GM23338 (cell line): ENCODE measurements around the gene NEK6. TPM values are rescaled to one million over a fixed set of nuclear protein-coding genes. Genes with fewer than 3 reads are reported as not detected.

ENCODE experiments used
- ATAC-seq: fragments of 200-7000 bp; cut with Tn5 transposase; 3 replicates; pipeline ENCODE4 v1.9.1; 2020
- DNase-seq: peaks from one replicate; pipeline ENCODE4 v3.0.0-alpha.2; 2015; ENCODE audit warnings: low spot score
- H2AFZ ChIP-seq: fragments of 200-600 bp; sonication (generic); 2 replicates; pipeline ENCODE4 v1.8.0; 2016; ENCODE audit warnings: antibody characterized with exemption, mild to moderate bottlenecking, moderate library complexity
- H3F3A ChIP-seq: fragments of 200-600 bp; sonication (generic); replicated peaks from 2 replicates; pipeline ENCODE4 v1.8.0; 2017; ENCODE audit warnings: antibody characterized with exemption, mixed run types, low read depth
- H3K27ac ChIP-seq: fragments of 200-600 bp; sonication (generic); 2 replicates; pipeline ENCODE4 v1.6.1; 2016; ENCODE audit warnings: low read depth
- H3K27me3 ChIP-seq: fragments of 200-600 bp; sonication (generic); 2 replicates; pipeline ENCODE4 v1.8.0; 2016; ENCODE audit warnings: mild to moderate bottlenecking, mixed run types, moderate library complexity; ENCODE audit not compliant: insufficient read depth
- H3K36me3 ChIP-seq: fragments of 200-600 bp; sonication (generic); 2 replicates; pipeline ENCODE4 v1.8.0; 2016; ENCODE audit warnings: mild to moderate bottlenecking; ENCODE audit not compliant: insufficient read depth
- H3K4me1 ChIP-seq: fragments of 200-600 bp; sonication (generic); 2 replicates; pipeline ENCODE4 v1.8.0; 2016; ENCODE audit warnings: mild to moderate bottlenecking, moderate library complexity; ENCODE audit not compliant: insufficient read depth
- H3K4me2 ChIP-seq: fragments of 200-600 bp; sonication (generic); 2 replicates; pipeline ENCODE4 v1.7.1; 2017; ENCODE audit warnings: mixed run types
- H3K4me3 ChIP-seq: fragments of 200-600 bp; sonication (generic); 2 replicates; pipeline ENCODE4 v1.6.1; 2016; ENCODE audit warnings: mixed run types
- H3K79me2 ChIP-seq: fragments of 200-600 bp; sonication (generic); replicated peaks from 2 replicates; pipeline ENCODE4 v1.8.0; 2017; ENCODE audit warnings: mild to moderate bottlenecking; ENCODE audit not compliant: insufficient read depth
- H3K9me2 ChIP-seq: fragments of 200-600 bp; sonication (generic); 2 replicates; pipeline ENCODE4 v1.8.0; 2017; ENCODE audit not compliant: insufficient read depth
- H4K20me1 ChIP-seq: fragments of 200-600 bp; sonication (generic); replicated peaks from 2 replicates; pipeline ENCODE4 v1.8.0; 2017; ENCODE audit warnings: mild to moderate bottlenecking; ENCODE audit not compliant: insufficient read depth
- H3K27ac Mint-ChIP-seq: 2 replicates; pipeline ENCODE4 v1.8.0; 2020; ENCODE audit warnings: inconsistent platforms, mild to moderate bottlenecking, moderate library complexity, mixed read lengths
- H3K27me3 Mint-ChIP-seq: 3 replicates; pipeline ENCODE4 v1.8.0; 2022; ENCODE audit warnings: low read depth, mild to moderate bottlenecking, moderate library complexity, mixed read lengths, inconsistent platforms; ENCODE audit not compliant: insufficient read depth, poor library complexity
- H3K36me3 Mint-ChIP-seq: 3 replicates; pipeline ENCODE4 v1.8.0; 2021; ENCODE audit warnings: low read depth, mild to moderate bottlenecking, inconsistent platforms, moderate library complexity, mixed read lengths
- H3K4me1 Mint-ChIP-seq: 3 replicates; pipeline ENCODE4 v1.8.0; 2020; ENCODE audit warnings: mild to moderate bottlenecking, inconsistent platforms, mixed read lengths
- H3K4me3 Mint-ChIP-seq: 3 replicates; pipeline ENCODE4 v1.8.0; 2021; ENCODE audit warnings: moderate library complexity, mild to moderate bottlenecking, inconsistent platforms, mixed read lengths
- H3K9me3 Mint-ChIP-seq: 3 replicates; pipeline ENCODE4 v1.8.0; 2020; ENCODE audit warnings: moderate library complexity, mild to moderate bottlenecking, inconsistent platforms, mixed read lengths
- CTCF ChIP-seq, 2 experiments: fragments of 200-600 bp in 1 of 2; sonication (generic) in 1 of 2; conservative IDR thresholded peaks; 2 replicates each; pipeline versions ENCODE4 v1.5.1 to v1.6.1; 2016 to 2017; ENCODE audit warnings: antibody characterized with exemption in 2 of 2, low read depth in 2 of 2, mild to moderate bottlenecking in 2 of 2, moderate library complexity in 1 of 2
- JUNB ChIP-seq: IDR thresholded peaks from one replicate; pipeline ENCODE4 v1.6.1; 2016; ENCODE audit warnings: antibody characterized with exemption; ENCODE audit not compliant: unreplicated experiment
- REST ChIP-seq: IDR thresholded peaks from one replicate; pipeline ENCODE4 v1.6.1; 2018; ENCODE audit warnings: antibody characterized with exemption; ENCODE audit not compliant: unreplicated experiment
- polyA plus RNA-seq: library from polyadenylated mRNA; unstranded; fragments of >200 nt; fragmentation: Nextera tagmentation; extraction: Ambion mirVana; gene quantifications from 2 replicates; pipeline ENCODE4 v1.2.1, GENCODE V29; 2016
- total RNA-seq: library from RNA; depleted of rRNA; stranded (reverse); fragments of >200 nt; shearing (Covaris generic); gene quantifications from 2 replicates; pipeline ENCODE4 v1.2.3, GENCODE V29; 2014

NEK6 gene
- total and polyA plus RNA-seq, 2 experiments from 2014 or later, result 8.1 to 11.2 TPM

GRCh38 chr9:124315882-124316281 lies 58.1 kb downstream of the NEK6 start:
- H3K27ac ChIP-seq, result no peak overlapping the region
- Mint-ChIP-seq H3K27ac (no peak overlapping the region), H3K9me3 (no peaks in the 10 kb centered on the region), H3K4me1 (peaks cover 3% of the 10 kb centered on the region; the same call in 1 of the 3 replicates), H3K36me3 (no peaks in the 10 kb centered on the region; the same call in 2 of the 3 replicates), H3K4me3 (no peak overlapping the region), H3K27me3 (peaks cover 8% of the 10 kb centered on the region)
- H3K36me3 ChIP-seq, result no peaks in the 10 kb centered on the region
- TF ChIP-seq JUNB, result no peak
- no peaks in the 10 kb centered on the region for H3F3A ChIP-seq
- no peak overlapping the region for H3K4me3 ChIP-seq
- H3K4me1 ChIP-seq, result no peaks in the 10 kb centered on the region
- DNase-seq (no peak), ATAC-seq (no peak)
- H4K20me1 ChIP-seq, result no peaks in the 10 kb centered on the region
- no peaks in the 10 kb centered on the region for H3K27me3 ChIP-seq
- H2AFZ ChIP-seq, result no peak overlapping the region
- no peaks in the 10 kb centered on the region; the same call in 1 of the 2 replicates for H3K79me2 ChIP-seq
- no peak overlapping the region for H3K4me2 ChIP-seq
- no peaks in the 10 kb centered on the region for H3K9me2 ChIP-seq

GRCh38 chr9:124320062-124320973 lies 62.6 kb downstream of the NEK6 start:
- Histone ChIP-seq H3K9me2 (no peaks in the 10 kb centered on the region), H2AFZ (no peak overlapping the region), H3K4me1 (no peaks in the 10 kb centered on the region), H3K4me2 (no peak overlapping the region), H3K27ac (no peak overlapping the region), H3K36me3 (no peaks in the 10 kb centered on the region), H3F3A (no peaks in the 10 kb centered on the region), H3K4me3 (no peak overlapping the region), H4K20me1 (no peaks in the 10 kb centered on the region), H3K27me3 (no peaks in the 10 kb centered on the region), H3K79me2 (no peaks in the 10 kb centered on the region; the same call in 1 of the 2 replicates)
- peak; percentile 94 for ATAC-seq
- peak; percentile 90 for DNase-seq
- Mint-ChIP-seq H3K9me3 (no peaks in the 10 kb centered on the region), H3K27me3 (peaks cover 9% of the 10 kb centered on the region), H3K36me3 (no peaks in the 10 kb centered on the region; the same call in 2 of the 3 replicates), H3K4me1 (peaks cover 3% of the 10 kb centered on the region; the same call in 1 of the 3 replicates), H3K4me3 (no peak overlapping the region), H3K27ac (no peak overlapping the region)
- TF ChIP-seq REST (no peak), CTCF (conservative IDR thresholded peaks at IDR 0.05; ENCODE audit: low read depth in 2 of 2) (peak; percentile 88 to 92)
